ENCODE measurements around the gene FOXA2.

The FOXA2 gene

DNA sequence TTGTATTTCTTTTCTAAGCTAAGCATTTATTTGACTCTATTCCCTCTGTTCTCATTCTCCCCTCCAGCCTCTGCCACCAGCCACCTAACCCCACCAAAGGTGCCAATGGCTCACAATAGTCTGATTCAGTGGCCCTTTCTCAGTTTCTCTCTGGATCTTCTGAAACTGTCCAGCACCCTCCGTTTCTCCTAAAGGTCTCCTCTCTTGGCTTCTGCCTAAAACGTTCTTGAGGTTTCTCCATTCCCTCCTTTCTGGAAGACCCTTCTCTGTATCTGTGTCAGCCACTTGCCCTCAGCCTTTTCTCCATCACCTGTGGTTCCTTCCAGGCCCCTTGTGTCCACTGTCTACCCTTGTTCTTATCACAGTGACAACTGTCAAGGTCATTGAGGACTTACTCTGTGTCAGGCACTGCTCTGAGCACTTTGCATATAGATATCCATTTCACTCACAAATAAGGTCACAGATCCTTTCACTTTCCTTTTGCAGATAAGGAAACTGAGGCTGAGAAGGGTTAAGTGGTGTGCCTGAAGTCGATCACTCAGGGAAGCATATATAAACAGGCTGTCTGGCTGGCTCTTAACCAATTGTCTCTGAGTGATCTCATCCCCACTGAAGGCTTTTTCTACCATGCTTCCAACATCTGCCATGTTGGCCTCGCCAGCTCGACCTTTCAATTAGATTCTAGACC is 48.1 kb downstream of the FOXA2 start:
- DNase-seq = no peak

DNA sequence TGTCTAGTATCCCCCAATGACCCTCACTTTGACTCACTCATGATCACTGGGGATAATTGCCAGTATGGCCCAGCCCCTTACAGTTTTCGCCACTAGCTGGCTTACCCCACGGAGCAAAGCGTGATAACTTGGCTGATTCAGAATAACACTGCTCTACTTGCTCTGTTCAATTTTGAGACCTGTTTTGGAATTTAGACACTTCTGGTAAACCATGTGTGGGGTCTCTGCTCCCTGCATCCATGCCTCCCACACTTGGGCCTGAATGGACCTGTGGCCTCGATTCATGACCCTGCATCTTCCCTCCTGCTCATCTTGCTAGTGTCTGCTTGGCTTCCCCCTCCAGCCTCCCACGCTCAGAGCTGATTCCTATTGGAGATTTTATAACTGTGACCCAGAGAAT is 48.9 kb downstream of the FOXA2 start:
- no peak for DNase-seq

DNA sequence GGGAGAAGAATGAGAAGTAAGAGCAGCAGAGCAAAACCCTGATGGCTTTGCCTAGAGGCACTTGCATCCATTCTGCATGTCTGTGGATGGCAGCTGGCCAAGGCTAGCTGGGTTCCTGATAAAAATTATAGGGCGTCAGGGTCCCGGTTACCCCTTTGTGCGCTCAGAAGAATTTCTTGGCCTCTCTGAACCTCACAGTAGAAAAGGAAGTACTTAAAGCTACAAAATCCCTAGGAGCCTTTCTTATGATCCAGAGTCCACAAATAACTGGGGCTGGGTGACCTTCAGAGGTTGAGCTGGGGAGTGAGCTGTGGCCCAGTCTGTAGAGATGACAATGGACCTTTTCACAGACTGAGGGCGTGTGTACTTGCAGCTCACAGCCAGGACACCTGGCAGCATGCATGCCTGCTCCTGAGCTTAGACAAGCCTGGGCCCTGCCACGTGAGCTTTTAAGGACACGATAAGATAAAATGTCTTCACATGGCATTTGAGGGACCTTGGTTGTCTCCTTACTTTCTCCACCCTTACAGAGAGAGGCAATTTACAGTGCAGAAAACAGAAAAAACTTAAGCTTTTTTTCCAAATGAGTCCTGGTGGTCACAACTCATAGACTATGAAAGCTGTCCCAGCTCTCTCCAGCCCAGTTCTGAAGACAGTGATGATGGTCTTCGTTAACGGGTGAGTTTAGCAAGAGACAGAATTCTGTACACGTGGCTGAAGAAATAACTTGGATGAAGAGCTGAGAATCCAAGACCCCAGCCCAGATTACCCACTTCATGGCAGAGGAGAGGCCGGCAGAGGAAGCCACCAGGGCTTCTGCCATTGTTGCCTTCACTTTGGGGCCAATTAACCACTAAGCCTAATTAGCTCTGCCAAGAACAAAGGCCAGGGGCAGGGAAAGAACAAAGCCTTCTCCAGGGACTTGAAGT is 50.3 kb downstream of the FOXA2 start:
- DNase-seq = no peak

DNA sequence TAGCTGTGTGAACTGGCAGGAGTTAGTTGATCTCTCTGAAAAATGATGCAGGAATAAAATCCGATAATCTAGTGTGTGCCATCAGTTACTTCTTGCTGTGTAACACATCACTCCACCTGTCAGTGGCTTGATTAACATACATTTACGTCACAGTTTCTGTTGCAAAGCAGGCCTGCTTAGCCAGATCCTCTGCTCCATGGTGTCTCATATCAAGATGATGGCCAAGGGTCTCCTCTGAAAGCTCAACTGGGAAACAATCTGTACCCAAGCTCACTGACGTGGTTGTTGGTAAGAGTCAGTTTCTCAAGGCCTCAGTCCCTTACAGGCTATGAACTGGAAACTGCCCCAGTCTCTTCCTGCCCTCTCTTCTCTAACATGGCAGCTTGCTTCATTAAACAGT is 51.8 kb downstream of the FOXA2 start:
- DNase-seq = no peak

DNA sequence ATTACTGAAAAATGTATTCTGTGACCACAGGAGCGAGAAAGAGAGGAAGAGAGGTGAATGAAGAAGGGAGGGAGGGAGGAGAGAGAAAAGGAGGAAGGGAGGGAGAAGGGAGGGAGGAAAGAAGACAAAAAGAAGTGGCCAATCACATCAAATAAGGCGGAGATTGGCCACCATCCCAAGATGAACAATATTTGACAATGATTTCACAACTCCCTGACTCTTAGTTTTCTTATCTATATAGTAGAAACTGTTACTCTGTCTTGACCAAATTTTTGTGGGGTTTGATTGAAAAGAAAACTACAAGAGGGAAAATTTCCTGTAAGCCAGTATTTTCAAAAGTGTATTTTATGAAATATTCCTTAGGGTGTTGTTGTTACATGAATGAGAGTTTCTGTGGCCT is 52.6 kb downstream of the FOXA2 start:
- DNase-seq = no peak

DNA sequence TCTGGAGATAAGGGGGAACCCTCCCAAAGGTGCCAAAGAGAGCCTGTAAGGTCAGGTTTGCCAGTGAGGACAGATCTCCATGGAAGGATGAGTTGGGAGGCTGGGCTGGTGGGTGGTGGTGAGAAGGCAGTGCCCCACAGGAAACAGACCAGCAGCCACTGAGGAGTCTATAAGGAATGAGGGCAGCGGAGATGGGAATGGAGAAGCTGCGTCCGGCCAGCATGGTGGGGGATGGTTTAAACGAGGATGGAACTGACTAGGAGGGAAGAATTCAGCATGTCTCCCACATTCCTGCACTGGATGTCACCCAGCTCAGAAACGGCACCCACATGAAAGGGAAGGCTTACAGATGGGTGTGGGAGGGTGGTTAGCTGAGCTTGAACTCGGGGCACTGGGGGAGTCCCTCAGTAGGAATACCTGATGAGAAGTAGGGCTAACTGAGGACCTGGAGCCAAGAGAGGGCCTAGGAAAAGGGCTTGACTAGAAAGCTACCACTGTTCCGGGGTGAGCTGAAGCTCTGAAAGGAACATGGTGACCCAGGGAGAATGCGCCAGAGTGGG is 53.2 kb downstream of the FOXA2 start:
- no peak for DNase-seq

Data from NCI-H2081 (cell line).